Jurkat, Clone E6-1 (cell line): ENCODE measurements around the gene NAP1L4.
A peak's percentile ranks its signal among the peaks of the same experiment; 100 is the strongest.

Experiments
- DNase-seq: peaks from one replicate; pipeline ENCODE4 v3.0.0-alpha.2; 2011; ENCODE audit warnings: low read depth, low spot score
- H3K4me3 ChIP-seq: 2 replicates; pipeline ENCODE4 v1.5.1; 2011; ENCODE audit warnings: mild to moderate bottlenecking, low read length, control low read depth, moderate library complexity

Gene NAP1L4

GRCh38 chr11:2901854-2902783 is 90.0 kb downstream of the NAP1L4 start:
- H3K4me3 ChIP-seq: peak overlapping the region; percentile 70
- peak; percentile 87 for DNase-seq

- peak overlapping the region; percentile 70 for H3K4me3 ChIP-seq
- DNase-seq: no peak
Observed at GRCh38 chr11:2901196-2901796, 90.8 kb downstream of the NAP1L4 start.

- no peak overlapping the region for H3K4me3 ChIP-seq
- no peak for DNase-seq
Observed at GRCh38 chr11:2899080-2899783, 92.9 kb downstream of the NAP1L4 start.

- no peak for DNase-seq
Observed at GRCh38 chr11:2898366-2899079, 93.6 kb downstream of the NAP1L4 start.

GRCh38 chr11:2897048-2897447 is 95.1 kb downstream of the NAP1L4 start:
- DNase-seq: no peak
- H3K4me3 ChIP-seq: no peak overlapping the region

More at GRCh38 chr11:2898366-2899079, 93.6 kb downstream of the NAP1L4 start:
- H3K4me3 ChIP-seq: no peak overlapping the region

- DNase-seq: no peak
- H3K4me3 ChIP-seq: no peak overlapping the region
Observed at GRCh38 chr11:2896047-2896446, 96.1 kb downstream of the NAP1L4 start.
